NB4 (cell line): Measurements from ENCODE around the gene GSTM2.

ENCODE experiments used
- DNase-seq: peaks from one replicate; pipeline ENCODE4 v3.0.0; 2010; ENCODE audit warnings: low read depth
- H3K4me3 ChIP-seq: one replicate; pipeline ENCODE4 v1.5.1; 2011; ENCODE audit warnings: mild to moderate bottlenecking, low read depth, low read length, moderate library complexity
- MYC ChIP-seq: IDR thresholded peaks from 2 replicates; pipeline ENCODE4 v1.6.1; 2011; ENCODE audit warnings: low read depth, low read length
- POLR2A ChIP-seq: IDR thresholded peaks from 2 replicates; pipeline ENCODE4 v1.6.1; 2011; ENCODE audit warnings: mild to moderate bottlenecking; ENCODE audit not compliant: insufficient read length; ENCODE audit errors: extremely low read depth
- TF ChIP-seq, protein P1 (sequence below): IDR thresholded peaks from one replicate; pipeline ENCODE4 v1.5.1; 2012; ENCODE audit warnings: low read depth, low read length
- TF ChIP-seq, protein P2 (sequence below): IDR thresholded peaks from 2 replicates; pipeline ENCODE4 v1.6.1; 2011; ENCODE audit warnings: low read depth, low read length

GSTM2 gene

GRCh38 chr1:109653306-109653705 is 14.6 kb upstream of the GSTM2 start:
- TF ChIP-seq, protein P1, sequence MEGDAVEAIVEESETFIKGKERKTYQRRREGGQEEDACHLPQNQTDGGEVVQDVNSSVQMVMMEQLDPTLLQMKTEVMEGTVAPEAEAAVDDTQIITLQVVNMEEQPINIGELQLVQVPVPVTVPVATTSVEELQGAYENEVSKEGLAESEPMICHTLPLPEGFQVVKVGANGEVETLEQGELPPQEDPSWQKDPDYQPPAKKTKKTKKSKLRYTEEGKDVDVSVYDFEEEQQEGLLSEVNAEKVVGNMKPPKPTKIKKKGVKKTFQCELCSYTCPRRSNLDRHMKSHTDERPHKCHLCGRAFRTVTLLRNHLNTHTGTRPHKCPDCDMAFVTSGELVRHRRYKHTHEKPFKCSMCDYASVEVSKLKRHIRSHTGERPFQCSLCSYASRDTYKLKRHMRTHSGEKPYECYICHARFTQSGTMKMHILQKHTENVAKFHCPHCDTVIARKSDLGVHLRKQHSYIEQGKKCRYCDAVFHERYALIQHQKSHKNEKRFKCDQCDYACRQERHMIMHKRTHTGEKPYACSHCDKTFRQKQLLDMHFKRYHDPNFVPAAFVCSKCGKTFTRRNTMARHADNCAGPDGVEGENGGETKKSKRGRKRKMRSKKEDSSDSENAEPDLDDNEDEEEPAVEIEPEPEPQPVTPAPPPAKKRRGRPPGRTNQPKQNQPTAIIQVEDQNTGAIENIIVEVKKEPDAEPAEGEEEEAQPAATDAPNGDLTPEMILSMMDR, result no peak
- no peak for TF ChIP-seq MYC
- no peak for TF ChIP-seq POLR2A
- TF ChIP-seq, protein P2, sequence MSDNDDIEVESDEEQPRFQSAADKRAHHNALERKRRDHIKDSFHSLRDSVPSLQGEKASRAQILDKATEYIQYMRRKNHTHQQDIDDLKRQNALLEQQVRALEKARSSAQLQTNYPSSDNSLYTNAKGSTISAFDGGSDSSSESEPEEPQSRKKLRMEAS, result no peak
- no peak for DNase-seq
- no peak overlapping the region for H3K4me3 ChIP-seq

GRCh38 chr1:109654519-109654918 is 13.3 kb upstream of the GSTM2 start:
- H3K4me3 ChIP-seq, result no peak overlapping the region
- no peak for DNase-seq
- TF ChIP-seq, protein P1, result no peak
- TF ChIP-seq, protein P2, result no peak
- TF ChIP-seq POLR2A, result no peak
- TF ChIP-seq MYC, result no peak

GRCh38 chr1:109655615-109656519 is 12.0 kb upstream of the GSTM2 start, which contains the start of gene GSTM4:
Gene GSTM4, plus strand, starts transcription at chr1:109656099. Its CDS starts 291 bp downstream, at chr1:109656390.
- TF ChIP-seq, protein P1, result no peak
- TF ChIP-seq MYC (peak; percentile 38; the same call in 1 of the 2 replicates), POLR2A (peak; percentile 70)
- TF ChIP-seq, protein P2, result peak; percentile 42; the same call in 1 of the 2 replicates
- peak; percentile 93 for DNase-seq
- H3K4me3 ChIP-seq, result peak within 1 kb of the TSS; percentile 72

GRCh38 chr1:109657395-109657794 is 10.5 kb upstream of the GSTM2 start:
- TF ChIP-seq POLR2A, result no peak
- TF ChIP-seq MYC, result no peak
- TF ChIP-seq, protein P2, result no peak
- TF ChIP-seq, protein P1, result no peak
- DNase-seq, result no peak
- no peak overlapping the region for H3K4me3 ChIP-seq

DNA sequence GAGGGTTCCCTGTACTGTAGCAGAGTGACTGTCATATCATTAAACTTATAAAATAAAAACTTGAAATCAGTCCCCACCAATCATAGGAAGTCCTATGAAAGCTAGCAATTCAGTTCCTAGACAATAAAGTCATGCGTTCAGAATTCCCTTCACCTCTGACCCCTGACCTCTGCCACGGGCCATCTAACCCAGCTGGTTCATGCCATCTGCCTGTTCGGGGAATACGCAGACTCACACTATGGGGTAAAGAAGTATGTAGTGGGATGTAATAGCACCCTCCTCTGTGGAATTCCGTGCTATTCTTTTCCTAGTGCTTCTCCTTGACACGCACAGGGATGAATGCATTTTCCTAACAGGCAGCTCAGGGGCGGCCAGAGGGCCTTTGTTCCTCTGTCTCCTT is 9.9 kb upstream of the GSTM2 start:
- TF ChIP-seq MYC, result no peak
- no peak overlapping the region for H3K4me3 ChIP-seq
- no peak for DNase-seq

DNA sequence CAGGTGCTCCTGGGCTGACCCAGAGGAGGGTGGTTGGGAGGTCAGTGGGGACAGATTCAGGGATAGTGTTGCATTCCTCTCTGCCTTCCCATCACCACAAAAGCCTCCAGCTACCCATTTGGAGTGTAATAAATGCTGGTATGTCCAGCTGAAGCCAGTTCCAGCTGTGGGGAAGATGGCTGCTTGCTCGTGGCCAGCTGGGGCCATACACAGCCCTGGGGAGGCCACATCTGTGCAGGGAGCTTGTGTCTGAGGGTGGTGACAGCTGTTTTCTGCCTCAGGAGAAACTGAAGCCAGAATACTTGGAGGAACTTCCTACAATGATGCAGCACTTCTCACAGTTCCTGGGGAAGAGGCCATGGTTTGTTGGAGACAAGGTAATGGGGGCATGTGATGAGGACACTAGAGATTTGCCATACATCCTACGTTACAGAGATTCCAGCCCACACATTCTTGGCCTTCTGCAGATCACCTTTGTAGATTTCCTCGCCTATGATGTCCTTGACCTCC is 9.3 kb upstream of the GSTM2 start:
- no peak overlapping the region for H3K4me3 ChIP-seq
- no peak for DNase-seq
- TF ChIP-seq MYC, result no peak
- TF ChIP-seq, protein P1, result no peak
- TF ChIP-seq POLR2A, result no peak
- TF ChIP-seq, protein P2, result no peak
